ENCODE results near the gene PRKCSH.

GRCh38 chr19:11446271-11446651 lies 10.8 kb downstream of the PRKCSH start:
- TF ChIP-seq CTCF (IDR thresholded peaks at IDR 0.05) (no peak), POLR2A (IDR thresholded peaks at IDR 0.05) (no peak)
